ENCODE measurements around the gene NMNAT1. TPM values are rescaled to one million over a fixed set of nuclear protein-coding genes. Genes with fewer than 3 reads are reported as not detected.

NMNAT1 gene
- total RNA-seq, 1 experiment from 2014 or later: 7.3 TPM

DNA sequence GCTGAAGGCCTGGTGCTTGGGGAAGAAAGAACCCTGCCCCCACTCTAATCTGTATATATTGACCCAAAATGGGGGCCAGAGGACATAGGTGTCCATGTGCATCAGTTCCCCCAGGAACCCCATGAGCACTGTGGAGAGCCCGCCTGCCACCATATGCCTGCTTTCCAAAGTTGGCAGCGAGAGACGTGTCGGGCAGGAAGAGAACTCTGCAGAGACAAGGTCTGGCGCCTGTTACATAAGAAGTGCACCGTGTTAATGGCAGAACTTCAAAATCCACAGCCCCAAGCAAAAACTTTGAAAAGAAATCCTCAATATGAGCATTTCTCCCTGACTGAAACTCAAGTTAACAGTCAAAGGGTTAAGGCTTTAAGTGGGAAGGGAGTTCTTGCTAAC, 41.2 kb upstream of the NMNAT1 start:
- no peak for DNase-seq
- H3K4me3 ChIP-seq (ENCODE audit: low read length): no peak overlapping the region

GRCh38 chr1:9903801-9904527, 39.3 kb upstream of the NMNAT1 start:
- no peak overlapping the region for H3K9ac ChIP-seq (ENCODE audit: low read length)
- H3K9me3 ChIP-seq (ENCODE audit: low read length): no peaks in the 10 kb centered on the region
- peaks cover 10% of the 10 kb centered on the region for H3K4me1 ChIP-seq (ENCODE audit: insufficient read depth, low read length)
- ChIA-PET POLR2A (ENCODE audit: unreplicated experiment) (no interaction called here), CTCF (interaction anchor here (0.6 kb wide), 1 partner anchor 30 kb away, joined by 3 read pairs; no protein-coding TSS in a partner anchor)
- no peak for DNase-seq
- no peaks in the 10 kb centered on the region for H3K27me3 ChIP-seq (ENCODE audit: low read length)
- TF ChIP-seq EZH2 (IDR thresholded peaks at IDR 0.05; ENCODE audit: low read length, unreplicated experiment): no peak
- TF ChIP-seq, protein P1, sequence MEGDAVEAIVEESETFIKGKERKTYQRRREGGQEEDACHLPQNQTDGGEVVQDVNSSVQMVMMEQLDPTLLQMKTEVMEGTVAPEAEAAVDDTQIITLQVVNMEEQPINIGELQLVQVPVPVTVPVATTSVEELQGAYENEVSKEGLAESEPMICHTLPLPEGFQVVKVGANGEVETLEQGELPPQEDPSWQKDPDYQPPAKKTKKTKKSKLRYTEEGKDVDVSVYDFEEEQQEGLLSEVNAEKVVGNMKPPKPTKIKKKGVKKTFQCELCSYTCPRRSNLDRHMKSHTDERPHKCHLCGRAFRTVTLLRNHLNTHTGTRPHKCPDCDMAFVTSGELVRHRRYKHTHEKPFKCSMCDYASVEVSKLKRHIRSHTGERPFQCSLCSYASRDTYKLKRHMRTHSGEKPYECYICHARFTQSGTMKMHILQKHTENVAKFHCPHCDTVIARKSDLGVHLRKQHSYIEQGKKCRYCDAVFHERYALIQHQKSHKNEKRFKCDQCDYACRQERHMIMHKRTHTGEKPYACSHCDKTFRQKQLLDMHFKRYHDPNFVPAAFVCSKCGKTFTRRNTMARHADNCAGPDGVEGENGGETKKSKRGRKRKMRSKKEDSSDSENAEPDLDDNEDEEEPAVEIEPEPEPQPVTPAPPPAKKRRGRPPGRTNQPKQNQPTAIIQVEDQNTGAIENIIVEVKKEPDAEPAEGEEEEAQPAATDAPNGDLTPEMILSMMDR (conservative IDR thresholded peaks at IDR 0.05; ENCODE audit: low read depth, low read length): no peak
- no peaks in the 10 kb centered on the region for H3K36me3 ChIP-seq (ENCODE audit: low read depth, low read length)
- H3F3A ChIP-seq (ENCODE audit: low read length, unreplicated experiment): no peaks in the 10 kb centered on the region
- intact Hi-C loops (cut with micrococcal nuclease): no loop called here
- no TSS peak for BruUV-seq (replicated peaks)
- H3K9me2 ChIP-seq (replicated peaks; ENCODE audit: low read length): no peaks in the 10 kb centered on the region
- no peak overlapping the region for H3K27ac ChIP-seq (ENCODE audit: low read length)
- H2AFZ ChIP-seq (ENCODE audit: low read length): no peak overlapping the region
- no peak overlapping the region for H3K4me2 ChIP-seq (ENCODE audit: low read length)
- no peak overlapping the region for H3K4me3 ChIP-seq (ENCODE audit: low read length)
- no peak for ATAC-seq
- peaks cover 69% of the 10 kb centered on the region for H3K79me2 ChIP-seq (ENCODE audit: low read length)
- no peaks in the 10 kb centered on the region for H4K20me1 ChIP-seq (ENCODE audit: low read length)

More for the DNA sequence above, 41.2 kb upstream of the NMNAT1 start:
- H3K36me3 ChIP-seq (ENCODE audit: low read depth, low read length): no peaks in the 10 kb centered on the region
- intact Hi-C loops (cut with micrococcal nuclease): no loop called here
- TF ChIP-seq, protein P1 (conservative IDR thresholded peaks at IDR 0.05; ENCODE audit: low read depth, low read length): no peak
- no peak for TF ChIP-seq EZH2 (IDR thresholded peaks at IDR 0.05; ENCODE audit: low read length, unreplicated experiment)
- no peak for TF ChIP-seq EZH2phosphoT487 (IDR thresholded peaks at IDR 0.05; ENCODE audit: borderline replicate concordance, low read length)
- ChIA-PET POLR2A (ENCODE audit: unreplicated experiment) (no interaction called here), CTCF (no interaction called here)
- no TSS peak for BruUV-seq (replicated peaks)
- H3K9ac ChIP-seq (ENCODE audit: low read length): no peak overlapping the region
- no peak for ATAC-seq
- H2AFZ ChIP-seq (ENCODE audit: low read length): no peak overlapping the region
- H3K27ac ChIP-seq (ENCODE audit: low read length): no peak overlapping the region
- no peaks in the 10 kb centered on the region for H4K20me1 ChIP-seq (ENCODE audit: low read length)
- no peaks in the 10 kb centered on the region for H3K27me3 ChIP-seq (ENCODE audit: low read length)
- peaks cover 12% of the 10 kb centered on the region for H3K4me1 ChIP-seq (ENCODE audit: insufficient read depth, low read length)
- no peaks in the 10 kb centered on the region for H3K9me2 ChIP-seq (replicated peaks; ENCODE audit: low read length)
- no peak overlapping the region for H3K4me2 ChIP-seq (ENCODE audit: low read length)
- no peaks in the 10 kb centered on the region for H3F3A ChIP-seq (ENCODE audit: low read length, unreplicated experiment)
- no peaks in the 10 kb centered on the region for H3K9me3 ChIP-seq (ENCODE audit: low read length)
- peaks cover 60% of the 10 kb centered on the region for H3K79me2 ChIP-seq (ENCODE audit: low read length)

DNA sequence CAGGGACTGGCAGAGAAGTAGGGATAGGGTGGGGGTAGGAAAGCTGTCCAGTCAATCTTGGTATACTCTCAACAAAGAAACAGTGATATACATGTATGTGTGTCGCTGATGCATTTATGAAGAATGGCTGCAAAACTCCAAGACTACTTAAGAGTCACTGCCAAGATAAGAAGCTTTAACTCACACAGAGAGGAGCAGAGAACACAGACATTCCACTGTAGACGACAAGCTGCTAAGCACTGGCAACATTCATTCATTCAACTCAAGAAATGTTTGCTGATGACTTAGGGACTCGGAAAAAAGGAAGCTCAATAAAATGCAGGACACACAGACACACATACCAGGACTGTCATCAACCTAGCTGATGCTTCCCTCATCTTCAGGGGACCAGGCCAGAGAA, 38.7 kb upstream of the NMNAT1 start:
- H3K4me3 ChIP-seq (ENCODE audit: low read length): no peak overlapping the region
- H2AFZ ChIP-seq (ENCODE audit: low read length): no peak overlapping the region
- H3K36me3 ChIP-seq (ENCODE audit: low read depth, low read length): no peaks in the 10 kb centered on the region
- no peak overlapping the region for H3K27ac ChIP-seq (ENCODE audit: low read length)
- no peak for ATAC-seq
- H3K79me2 ChIP-seq (ENCODE audit: low read length): peaks cover 71% of the 10 kb centered on the region
- no peaks in the 10 kb centered on the region for H3F3A ChIP-seq (ENCODE audit: low read length, unreplicated experiment)
- H3K4me2 ChIP-seq (ENCODE audit: low read length): no peak overlapping the region
- H3K9me3 ChIP-seq (ENCODE audit: low read length): no peaks in the 10 kb centered on the region
- H3K9ac ChIP-seq (ENCODE audit: low read length): no peak overlapping the region
- no peaks in the 10 kb centered on the region for H4K20me1 ChIP-seq (ENCODE audit: low read length)
- TF ChIP-seq, protein P1 (conservative IDR thresholded peaks at IDR 0.05; ENCODE audit: low read depth, low read length): no peak
- BruUV-seq (replicated peaks): no TSS peak
- H3K9me2 ChIP-seq (replicated peaks; ENCODE audit: low read length): no peaks in the 10 kb centered on the region
- intact Hi-C loops (cut with micrococcal nuclease): no loop called here
- H3K27me3 ChIP-seq (ENCODE audit: low read length): no peaks in the 10 kb centered on the region
- DNase-seq: no peak
- peaks cover 13% of the 10 kb centered on the region for H3K4me1 ChIP-seq (ENCODE audit: insufficient read depth, low read length)
- CTCF ChIA-PET: interaction anchor here (0.6 kb wide), 1 partner anchor 30 kb away, joined by 3 read pairs; no protein-coding TSS in a partner anchor
- POLR2A ChIA-PET (ENCODE audit: unreplicated experiment): no interaction called here
